Stimulated activated naive CD8-positive, alpha-beta T cell treated with anti-CD3 and anti-CD28 coated beads, Interleukin-15, Interleukin-2, amounts not matched to agents 100 U/mL and 50 U/mL, for 24 hours (primary cell): ENCODE data around the gene PCDHAC1.
"Not testable (repeated sequence)": the region's sequence is repeated elsewhere in the genome, so short reads cannot be mapped to it uniquely, and the experiment has no call there.

Experiments used
- ATAC-seq: fragments of 150-1000 bp; cut with Tn5 transposase; one replicate; pipeline ENCODE4 v1.10.0; 2021
- DNase-seq: peaks from one replicate; pipeline ENCODE4 v3.0.0; 2021

PCDHAC1 gene, protein sequence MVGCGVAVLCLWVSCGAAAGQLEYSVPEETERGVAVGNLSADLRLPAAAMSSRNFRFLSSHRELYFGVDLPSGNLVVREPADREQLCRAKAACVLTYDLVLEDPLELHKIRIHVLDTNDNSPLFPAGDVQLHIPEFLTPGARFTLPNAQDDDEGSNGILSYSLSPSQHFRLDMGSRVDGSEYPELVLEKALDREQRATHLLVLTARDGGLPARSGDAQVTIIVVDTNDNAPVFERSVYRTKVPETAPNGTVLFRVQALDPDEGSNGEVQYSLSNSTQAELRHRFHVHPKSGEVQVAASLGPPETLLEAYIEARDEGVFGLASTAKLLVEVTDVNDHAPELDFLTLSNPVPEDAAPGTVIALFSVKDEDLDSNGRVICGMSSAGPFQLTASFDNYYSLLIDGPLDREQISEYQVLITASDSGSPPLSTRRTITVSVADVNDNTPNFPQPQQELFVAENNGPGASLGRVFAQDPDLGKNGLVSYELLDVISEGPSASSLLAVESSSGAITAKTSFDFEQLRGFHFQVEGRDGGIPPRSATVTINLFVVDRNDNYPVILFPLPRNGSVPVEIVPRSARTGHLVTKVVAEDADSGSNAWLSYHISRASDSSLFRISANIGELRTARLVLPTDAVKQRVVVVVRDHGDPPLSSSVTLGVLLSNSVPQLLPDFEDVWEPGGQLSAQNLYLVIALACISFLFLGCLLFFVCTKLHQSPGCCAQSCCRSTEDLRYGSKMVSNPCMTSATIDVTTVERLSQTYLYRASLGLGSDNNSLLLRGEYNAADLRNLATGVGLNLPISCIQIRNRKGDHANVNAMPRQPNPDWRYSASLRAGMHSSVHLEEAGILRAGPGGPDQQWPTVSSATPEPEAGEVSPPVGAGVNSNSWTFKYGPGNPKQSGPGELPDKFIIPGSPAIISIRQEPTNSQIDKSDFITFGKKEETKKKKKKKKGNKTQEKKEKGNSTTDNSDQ

DNA sequence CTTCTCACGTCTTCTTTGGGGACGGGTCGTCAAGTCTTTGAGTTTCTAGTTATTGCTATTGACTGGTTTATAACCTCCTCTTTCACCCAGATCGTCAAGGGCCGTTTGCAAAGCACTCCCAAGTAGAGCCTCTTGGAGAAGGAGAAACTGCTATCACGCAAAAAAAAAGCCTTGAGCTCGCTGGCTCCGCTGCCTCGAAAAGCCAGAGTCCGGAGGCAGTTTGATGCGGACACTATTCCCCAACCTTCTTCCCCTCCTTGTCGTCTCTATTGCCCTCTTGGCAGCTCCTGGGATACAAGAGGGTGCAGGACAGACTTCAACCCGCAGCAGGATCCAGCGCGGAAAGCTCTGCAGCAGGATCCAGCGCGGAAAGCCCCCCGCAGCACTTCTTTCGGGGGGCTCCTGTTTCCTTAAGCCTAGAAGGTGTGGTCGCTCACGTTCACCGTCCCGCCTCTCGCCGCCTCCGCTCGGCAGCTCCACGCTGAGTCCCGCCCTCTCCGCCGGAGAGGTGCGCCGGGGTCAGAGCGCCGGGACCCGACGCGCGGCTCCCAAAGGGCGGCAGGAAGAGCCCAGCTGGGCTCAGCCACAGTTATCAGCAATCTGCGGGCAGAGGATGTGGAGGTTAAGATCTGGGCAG lies at the start of gene PCDHAC1:
Gene PCDHAC1 (plus strand): TSS at position 494 of the 637 bp plus-strand sequence. CDS start 594 bp downstream, outside the sequence.
- peak; percentile 28 for ATAC-seq
- no peak for DNase-seq

DNA sequence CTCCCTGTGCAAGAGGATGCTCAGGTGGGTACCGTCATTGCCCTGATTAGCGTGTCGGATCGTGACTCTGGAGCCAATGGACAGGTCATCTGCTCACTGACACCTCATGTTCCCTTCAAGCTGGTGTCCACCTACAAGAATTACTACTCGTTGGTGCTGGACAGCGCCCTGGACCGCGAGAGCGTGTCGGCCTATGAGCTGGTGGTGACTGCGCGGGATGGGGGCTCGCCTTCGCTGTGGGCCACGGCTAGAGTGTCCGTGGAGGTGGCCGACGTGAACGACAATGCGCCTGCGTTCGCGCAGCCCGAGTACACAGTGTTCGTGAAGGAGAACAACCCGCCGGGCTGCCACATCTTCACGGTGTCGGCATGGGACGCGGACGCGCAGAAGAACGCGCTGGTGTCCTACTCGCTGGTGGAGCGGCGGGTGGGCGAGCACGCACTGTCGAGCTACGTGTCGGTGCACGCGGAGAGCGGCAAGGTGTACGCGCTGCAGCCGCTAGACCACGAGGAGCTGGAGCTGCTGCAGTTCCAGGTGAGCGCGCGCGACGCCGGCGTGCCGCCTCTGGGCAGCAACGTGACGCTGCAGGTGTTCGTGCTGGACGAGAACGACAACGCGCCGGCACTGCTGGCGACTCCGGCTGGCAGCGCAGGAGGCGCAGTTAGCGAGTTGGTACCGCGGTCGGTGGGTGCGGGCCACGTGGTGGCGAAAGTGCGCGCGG lies 49.4 kb upstream of the PCDHAC1 start:
- not testable (repeated sequence) for ATAC-seq, DNase-seq

- ATAC-seq = no peak
- no peak for DNase-seq
Observed at GRCh38 chr5:140877262-140877581, 48.9 kb upstream of the PCDHAC1 start.

DNA sequence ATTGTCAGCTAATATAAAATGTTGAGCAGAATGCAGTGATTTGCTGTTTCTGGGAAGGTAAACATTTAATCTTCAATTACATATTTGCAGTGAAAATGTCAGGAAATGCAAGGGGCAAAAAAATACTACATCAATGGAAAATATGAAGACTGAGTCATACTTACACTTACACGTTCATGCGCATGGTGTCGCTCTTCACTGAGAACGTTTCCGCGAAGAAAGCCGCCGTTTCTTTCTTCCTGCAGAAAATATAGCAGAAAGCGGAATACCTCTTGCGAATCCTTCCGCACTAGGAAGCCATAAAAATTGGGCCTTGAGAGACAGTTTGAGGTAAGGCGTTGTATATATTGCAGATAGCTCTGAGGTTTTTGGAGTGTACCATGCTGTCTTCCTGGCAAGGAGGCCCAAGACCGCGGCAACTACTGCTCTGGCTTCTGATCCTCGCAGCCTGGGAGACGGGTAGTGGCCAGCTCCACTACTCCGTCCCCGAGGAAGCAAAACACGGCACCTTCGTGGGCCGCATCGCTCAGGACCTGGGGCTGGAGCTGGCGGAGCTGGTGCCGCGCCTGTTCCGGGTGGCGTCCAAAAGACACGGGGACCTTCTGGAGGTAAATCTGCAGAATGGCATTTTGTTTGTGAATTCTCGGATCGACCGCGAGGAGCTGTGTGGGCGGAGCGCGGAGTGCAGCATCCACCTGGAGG lies 44.1 kb upstream of the PCDHAC1 start, which contains the start of gene PCDHA13:
Gene PCDHA13 (plus strand): TSS at position 236 of the 702 bp plus-strand sequence. CDS start 145 bp downstream, at position 381.
- DNase-seq = no peak
- no peak for ATAC-seq

DNA sequence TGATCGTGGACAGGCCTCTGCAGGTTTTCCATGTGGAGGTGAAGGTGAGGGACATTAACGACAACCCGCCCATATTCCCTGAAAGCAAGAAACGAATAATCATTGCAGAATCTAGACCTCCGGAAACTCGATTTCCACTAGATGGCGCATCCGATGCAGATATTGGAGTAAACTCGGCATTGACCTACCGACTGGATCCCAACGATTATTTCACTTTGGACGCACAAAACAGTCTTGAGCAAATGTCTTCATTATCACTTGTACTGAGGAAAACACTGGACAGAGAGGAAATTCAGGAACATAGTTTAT lies 43.6 kb upstream of the PCDHAC1 start:
- DNase-seq (no peak), ATAC-seq (no peak)

DNA sequence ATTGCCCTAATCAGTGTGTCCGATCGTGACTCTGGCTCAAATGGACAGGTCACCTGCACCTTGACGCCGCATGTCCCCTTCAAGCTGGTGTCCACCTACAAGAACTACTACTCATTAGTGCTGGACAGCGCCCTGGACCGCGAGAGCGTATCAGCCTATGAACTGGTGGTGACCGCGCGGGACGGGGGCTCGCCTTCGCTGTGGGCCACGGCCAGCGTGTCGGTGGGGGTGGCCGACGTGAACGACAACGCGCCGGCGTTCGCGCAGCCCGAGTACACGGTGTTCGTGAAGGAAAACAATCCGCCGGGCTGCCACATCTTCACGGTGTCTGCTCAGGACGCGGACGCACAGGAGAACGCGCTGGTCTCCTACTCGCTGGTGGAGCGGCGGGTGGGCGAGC lies 42.7 kb upstream of the PCDHAC1 start:
- DNase-seq (no peak), ATAC-seq (no peak)

GRCh38 chr5:140883927-140884697 lies 42.0 kb upstream of the PCDHAC1 start:
- ATAC-seq (no peak), DNase-seq (no peak)

DNA sequence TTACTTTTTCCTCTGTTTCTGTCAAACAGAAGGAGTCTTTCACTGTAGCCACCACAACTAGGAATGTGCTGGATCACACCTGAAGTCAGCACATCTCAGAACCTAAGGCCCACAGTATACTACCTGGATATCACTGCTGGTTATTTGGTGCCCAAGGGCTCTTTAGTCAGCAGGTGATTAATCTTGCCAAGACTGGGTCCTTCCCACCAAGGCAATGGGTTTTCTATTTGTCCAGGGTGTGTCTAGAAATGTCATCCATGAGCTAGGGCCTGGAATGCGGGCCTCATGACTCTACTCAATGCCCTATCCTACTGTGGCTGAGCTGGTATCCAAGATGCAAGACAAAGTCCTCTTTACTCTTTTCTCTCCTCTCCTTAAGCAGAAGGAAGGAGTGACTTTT lies 9.8 kb upstream of the PCDHAC1 start:
- ATAC-seq (no peak), DNase-seq (no peak)

GRCh38 chr5:140923601-140924000 lies 2.5 kb upstream of the PCDHAC1 start:
- DNase-seq (no peak), ATAC-seq (no peak)

GRCh38 chr5:140926443-140927227 lies 536 bp downstream of the PCDHAC1 start:
- DNase-seq = peak; percentile 44
- peak; percentile 40 for ATAC-seq

GRCh38 chr5:140927228-140927573 lies 1.1 kb downstream of the PCDHAC1 start:
- no peak for ATAC-seq
- no peak for DNase-seq

DNA sequence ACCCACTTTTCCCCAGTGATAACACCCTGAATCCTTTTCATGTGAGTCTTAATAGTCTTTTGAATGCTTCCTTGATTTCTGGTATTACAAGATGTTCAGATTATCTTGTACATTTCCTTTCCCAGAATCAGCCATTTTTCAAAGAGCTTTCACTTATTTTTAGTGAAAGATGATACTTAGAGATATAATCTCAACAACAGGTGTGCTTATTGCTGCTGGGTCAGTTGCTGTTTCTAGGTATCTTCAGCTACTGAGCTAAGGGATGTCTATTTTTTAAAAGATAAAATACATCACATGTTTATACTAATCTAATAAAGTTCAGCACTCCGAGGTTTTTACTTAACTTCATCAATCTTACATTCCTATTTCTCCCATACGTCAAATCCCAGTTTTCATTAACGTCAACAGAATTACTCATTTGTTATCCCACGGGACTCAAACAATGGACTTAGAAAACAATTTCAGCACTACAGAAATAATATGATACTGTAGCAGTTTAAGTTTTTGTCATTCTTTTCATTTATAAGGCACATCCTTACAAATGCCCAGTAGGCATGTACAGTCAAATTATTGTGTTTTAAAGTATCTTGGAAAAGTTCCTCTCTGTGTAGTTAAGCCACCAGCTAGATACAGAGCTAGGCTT lies 9.0 kb downstream of the PCDHAC1 start:
- ATAC-seq = no peak
- no peak for DNase-seq

- DNase-seq = no peak
- no peak for ATAC-seq
Observed at GRCh38 chr5:140946578-140946977, 20.5 kb downstream of the PCDHAC1 start.

DNA sequence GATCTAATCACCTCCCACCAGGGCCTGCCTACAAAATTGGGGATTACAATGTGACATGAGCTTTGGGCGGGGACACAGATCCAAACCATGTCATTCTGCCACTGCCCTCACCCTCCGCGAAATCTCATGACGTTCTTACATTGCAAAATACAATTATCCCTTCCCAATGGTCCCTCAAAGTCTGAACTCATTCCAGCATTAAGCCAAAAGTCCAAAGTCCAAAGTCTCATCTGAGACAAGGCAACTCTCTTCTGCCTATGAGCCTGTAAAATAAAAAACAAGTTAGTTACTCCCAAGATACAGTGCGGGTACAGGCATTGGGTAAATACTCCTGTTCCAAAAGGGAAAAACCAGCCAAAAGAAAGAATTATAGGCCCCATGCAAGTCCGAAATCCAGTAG lies 25.5 kb downstream of the PCDHAC1 start:
- DNase-seq (no peak), ATAC-seq (no peak)

DNA sequence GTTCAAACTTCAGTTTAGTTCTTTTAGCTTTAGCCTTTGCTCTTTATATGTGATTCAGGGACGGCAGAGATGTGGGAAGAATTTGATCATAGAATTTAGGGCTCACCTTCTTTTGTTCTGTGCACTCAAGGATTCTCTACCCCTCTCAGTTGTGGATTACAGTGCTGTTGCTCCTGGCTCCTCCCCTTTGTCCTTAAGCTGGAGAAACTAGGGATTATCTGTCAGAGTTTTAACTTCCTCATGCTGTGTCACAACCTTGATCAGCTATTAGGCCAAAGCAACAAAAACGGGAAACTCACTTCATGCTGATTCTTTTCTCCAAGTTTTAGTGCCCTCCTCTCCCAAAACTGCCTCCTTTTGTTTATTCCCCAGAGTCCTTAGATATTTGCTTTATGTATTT lies 27.1 kb downstream of the PCDHAC1 start:
- DNase-seq (no peak), ATAC-seq (no peak)

- ATAC-seq (no peak), DNase-seq (no peak)
Observed at GRCh38 chr5:140962190-140962589, 36.1 kb downstream of the PCDHAC1 start.

DNA sequence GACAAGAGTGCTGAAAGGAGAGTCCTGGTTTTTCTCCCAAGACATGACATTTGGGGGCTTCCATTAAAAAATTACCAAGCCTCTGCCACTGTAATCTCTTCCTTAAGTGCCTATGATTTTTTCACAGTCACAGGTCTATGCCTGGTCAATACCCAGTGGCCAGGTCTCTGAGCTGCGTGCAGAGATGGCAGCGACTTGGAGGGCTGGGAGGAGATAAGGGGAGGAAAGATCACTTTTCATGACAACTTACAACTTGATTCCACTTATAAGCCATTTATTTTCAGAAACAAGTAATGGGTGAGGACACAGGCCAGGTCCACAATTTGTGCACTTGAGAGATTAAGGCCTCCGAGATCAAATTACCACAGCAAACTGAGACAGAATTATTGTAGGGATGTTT lies 38.3 kb downstream of the PCDHAC1 start:
- ATAC-seq (no peak), DNase-seq (no peak)

DNA sequence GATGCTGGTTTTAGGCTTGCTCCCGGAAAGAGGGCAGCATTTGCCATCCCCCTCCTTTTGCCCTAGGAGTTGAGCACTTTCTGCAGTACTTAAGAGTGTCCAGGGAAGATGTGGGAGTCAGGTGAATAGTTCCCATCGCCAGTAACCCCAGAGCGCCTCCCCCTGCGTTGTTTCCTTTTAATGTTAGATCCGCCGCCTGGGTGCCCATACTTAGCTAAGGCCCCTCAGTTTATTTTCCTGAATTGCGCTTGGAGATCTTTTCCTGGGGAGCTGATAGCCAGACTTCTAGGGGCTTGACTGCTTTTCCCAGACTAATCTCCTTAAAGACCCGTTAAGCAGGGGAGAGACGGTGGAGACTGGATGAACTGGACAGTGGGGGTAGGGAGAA lies 39.8 kb downstream of the PCDHAC1 start:
- no peak for ATAC-seq
- DNase-seq = no peak
